Measurements from ENCODE around the gene CYGB. TPM values are rescaled to one million over a fixed set of nuclear protein-coding genes. Genes with fewer than 3 reads are reported as not detected.

Gene CYGB
- total and polyA plus RNA-seq, 2 of the 13 experiments (the other 11 are each of a cell fraction or from before 2014, with no cell fraction given), result 18.9 to 27.1 TPM

- TF ChIP-seq ZFP91 (CRISPR knock-in tag; IDR thresholded peaks at IDR 0.05; ENCODE audit: borderline replicate concordance) (peak; percentile 28; the same call in 1 of the 2 replicates), ATF4 (CRISPR knock-in tag; IDR thresholded peaks at IDR 0.05) (no peak), DMTF1 (CRISPR knock-in tag; IDR thresholded peaks at IDR 0.05) (no peak), ETV5 (CRISPR knock-in tag; IDR thresholded peaks at IDR 0.05; ENCODE audit: borderline replicate concordance) (no peak), NKX3-1 (CRISPR knock-in tag; IDR thresholded peaks at IDR 0.05) (no peak), ZNF710 (CRISPR knock-in tag; IDR thresholded peaks at IDR 0.05; ENCODE audit: borderline replicate concordance) (0 out of 2 replicates have a peak, but pooled peaks have one; percentile 47), ZNF326 (CRISPR knock-in tag; IDR thresholded peaks at IDR 0.05; ENCODE audit: borderline replicate concordance) (no peak), KAT2B (IDR thresholded peaks at IDR 0.05; ENCODE audit: borderline replicate concordance, low read depth, low read length) (no peak), HDAC6 (IDR thresholded peaks at IDR 0.05; ENCODE audit: low read depth, low read length) (no peak), CEBPB (IDR thresholded peaks at IDR 0.05; ENCODE audit: borderline replicate concordance, low read depth, low read length) (no peak), MLX (CRISPR knock-in tag; IDR thresholded peaks at IDR 0.05) (no peak), ZNF547 (CRISPR knock-in tag; IDR thresholded peaks at IDR 0.05) (no peak), KDM5B (CRISPR knock-in tag; IDR thresholded peaks at IDR 0.05; ENCODE audit: borderline replicate concordance) (peak; percentile 27; the same call in 1 of the 2 replicates), HIVEP1 (CRISPR knock-in tag; IDR thresholded peaks at IDR 0.05) (0 out of 2 replicates have a peak, but pooled peaks have one; percentile 7)
These were observed 2.4 kb downstream of the CYGB start (continued) for GRCh38 chr17:76534831-76535732.
